PC-9 (cell line): ENCODE results near the gene NMD3. TPM values are rescaled to one million over a fixed set of nuclear protein-coding genes. Genes with fewer than 3 reads are reported as not detected.

ENCODE experiments used
- BruUV-seq: library from RNA; stranded (reverse); fragments of 400-500 nt; replicated peaks from 2 replicates; lab custom pipeline; 2021; lab: Mats Ljungman, UMichigan
- CTCF ChIA-PET: fragments of 300-600 bp; sonication (Branson Sonifier 250); formaldehyde crosslinking; loops from one replicate; lab custom pipeline; 2022; ENCODE audit warnings: antibody characterized with exemption; lab: Charles Lee
- POLR2A ChIA-PET: fragments of 300-600 bp; sonication (Branson Sonifier 250); formaldehyde crosslinking; loops from one replicate; lab custom pipeline; 2022; ENCODE audit warnings: antibody characterized with exemption; ENCODE audit not compliant: unreplicated experiment; lab: Charles Lee
- DNase-seq, 2 experiments: peaks; one replicate each; pipeline versions ENCODE4 v3.0.0 to v3.0.0-alpha.2; 2015 to 2022; ENCODE audit warnings: mixed read lengths in 1 of 2
- H2AFZ ChIP-seq: fragments of 200-600 bp; sonication (generic); 2 replicates; pipeline ENCODE4 v1.8.1; 2017; ENCODE audit warnings: antibody characterized with exemption
- H3F3A ChIP-seq: fragments of 200-600 bp; sonication (generic); 2 replicates; pipeline ENCODE4 v1.8.1; 2017; ENCODE audit warnings: antibody characterized with exemption, mild to moderate bottlenecking, low read depth; ENCODE audit not compliant: insufficient read depth
- H3K27ac ChIP-seq: fragments of 200-600 bp; sonication (generic); 2 replicates; pipeline ENCODE4 v1.6.1; 2016; ENCODE audit warnings: mixed run types
- H3K27me3 ChIP-seq: fragments of 200-600 bp; sonication (generic); 2 replicates; pipeline ENCODE4 v1.6.1; 2016; ENCODE audit warnings: low read depth, mixed run types; ENCODE audit not compliant: insufficient read depth
- H3K36me3 ChIP-seq: fragments of 200-600 bp; sonication (generic); 2 replicates; pipeline ENCODE4 v1.6.1; 2016; ENCODE audit warnings: low read depth, mixed run types
- H3K4me1 ChIP-seq: fragments of 200-600 bp; sonication (generic); replicated peaks from 2 replicates; pipeline ENCODE4 v1.6.1; 2016; ENCODE audit warnings: mixed run types; ENCODE audit not compliant: insufficient read depth
- H3K4me2 ChIP-seq: fragments of 200-600 bp; sonication (generic); 2 replicates; pipeline ENCODE4 v1.6.1; 2017; ENCODE audit warnings: mixed run types
- H3K4me3 ChIP-seq: fragments of 200-600 bp; sonication (generic); 2 replicates; pipeline ENCODE4 v1.6.1; 2016; ENCODE audit warnings: mixed run types
- H3K79me2 ChIP-seq: fragments of 200-600 bp; sonication (generic); 2 replicates; pipeline ENCODE4 v1.6.1; 2017; ENCODE audit warnings: low read depth, mixed run types
- H3K9me2 ChIP-seq: fragments of 200-600 bp; sonication (generic); 2 replicates; pipeline ENCODE4 v1.8.1; 2017; ENCODE audit warnings: mild to moderate bottlenecking; ENCODE audit not compliant: insufficient read depth
- H3K9me3 ChIP-seq: fragments of 200-600 bp; sonication (generic); 2 replicates; pipeline ENCODE4 v1.8.1; 2016; ENCODE audit warnings: low read depth; ENCODE audit not compliant: insufficient read depth
- H4K20me1 ChIP-seq: fragments of 200-600 bp; sonication (generic); 2 replicates; pipeline ENCODE4 v1.8.1; 2017; ENCODE audit not compliant: insufficient read depth
- CTCF ChIP-seq: fragments of 200-600 bp; sonication (generic); conservative IDR thresholded peaks from 2 replicates; pipeline ENCODE4 v1.6.1; 2017; ENCODE audit warnings: mixed run types, antibody characterized with exemption, mild to moderate bottlenecking, moderate library complexity
- EZH2 ChIP-seq: fragments of 200-600 bp; sonication (generic); IDR thresholded peaks from 2 replicates; pipeline ENCODE4 v1.8.0; 2017; ENCODE audit warnings: antibody characterized with exemption, low read depth
- intact Hi-C: fragments of 100-400 bp; cut with micrococcal nuclease; formaldehyde crosslinking; loops from one replicate; pipeline ENCODE4 v1.10.0; 2022; ENCODE audit not compliant: unreplicated experiment
- total RNA-seq: library from RNA; stranded (reverse); gene quantifications from 2 replicates; pipeline ENCODE4 v1.2.3, GENCODE V29; 2021

NMD3 gene
- total RNA-seq, 1 experiment from 2014 or later, result 56.5 TPM

DNA sequence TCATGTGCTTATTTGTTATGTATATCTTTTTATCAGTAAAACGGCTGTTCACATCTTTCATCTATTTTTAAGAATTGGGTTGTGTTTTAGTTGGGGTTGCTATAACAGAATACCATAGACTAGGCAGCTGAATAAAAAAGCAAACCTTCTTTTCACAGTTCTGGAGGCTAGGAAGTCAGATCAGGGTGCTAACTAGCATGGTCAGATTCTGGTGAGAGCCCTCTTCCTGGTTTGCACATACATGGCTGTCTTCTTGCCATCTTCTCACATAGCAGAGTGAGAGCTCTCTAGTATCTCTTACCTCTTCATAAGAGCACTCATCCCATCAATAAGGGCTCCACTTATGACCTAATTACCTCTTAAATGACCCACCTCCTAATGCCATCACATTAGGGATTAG, 33.8 kb downstream of the NMD3 start:
- Histone ChIP-seq H3K4me2 (no peak overlapping the region), H3K4me3 (no peak overlapping the region), H3F3A (0 out of 2 replicates have a peak, but pooled peaks cover 6% of the 10 kb centered on the region), H3K4me1 (no peaks in the 10 kb centered on the region), H3K36me3 (peaks cover 47% of the 10 kb centered on the region), H3K9me3 (no peaks in the 10 kb centered on the region), H2AFZ (no peak overlapping the region), H3K79me2 (no peaks in the 10 kb centered on the region), H3K27me3 (no peaks in the 10 kb centered on the region), H3K27ac (no peak overlapping the region), H3K9me2 (no peaks in the 10 kb centered on the region), H4K20me1 (no peaks in the 10 kb centered on the region)
- intact Hi-C loops, result no loop called here
- BruUV-seq, result no TSS peak
- no peak for DNase-seq
- TF ChIP-seq EZH2, result no peak
- ChIA-PET POLR2A (no interaction called here), CTCF (no interaction called here)

GRCh38 chr3:161263057-161263456, 41.9 kb downstream of the NMD3 start:
- Histone ChIP-seq H3K4me2 (no peak overlapping the region), H2AFZ (no peak overlapping the region), H3K27ac (no peak overlapping the region), H3K79me2 (no peaks in the 10 kb centered on the region), H3K27me3 (no peaks in the 10 kb centered on the region), H3K4me1 (peaks cover 8% of the 10 kb centered on the region), H3K36me3 (peaks cover 15% of the 10 kb centered on the region), H3K9me2 (peaks cover 4% of the 10 kb centered on the region; the same call in 1 of the 2 replicates), H3K4me3 (no peak overlapping the region), H3K9me3 (peaks cover 30% of the 10 kb centered on the region), H4K20me1 (no peaks in the 10 kb centered on the region), H3F3A (peaks cover 3% of the 10 kb centered on the region; the same call in 1 of the 2 replicates)
- CTCF ChIA-PET, result no interaction called here
- intact Hi-C loops, result no loop called here
- POLR2A ChIA-PET, result no interaction called here
- TF ChIP-seq EZH2, result no peak
- no peak for TF ChIP-seq CTCF
- DNase-seq, result no peak
- TSS peak; percentile 26 for BruUV-seq

DNA sequence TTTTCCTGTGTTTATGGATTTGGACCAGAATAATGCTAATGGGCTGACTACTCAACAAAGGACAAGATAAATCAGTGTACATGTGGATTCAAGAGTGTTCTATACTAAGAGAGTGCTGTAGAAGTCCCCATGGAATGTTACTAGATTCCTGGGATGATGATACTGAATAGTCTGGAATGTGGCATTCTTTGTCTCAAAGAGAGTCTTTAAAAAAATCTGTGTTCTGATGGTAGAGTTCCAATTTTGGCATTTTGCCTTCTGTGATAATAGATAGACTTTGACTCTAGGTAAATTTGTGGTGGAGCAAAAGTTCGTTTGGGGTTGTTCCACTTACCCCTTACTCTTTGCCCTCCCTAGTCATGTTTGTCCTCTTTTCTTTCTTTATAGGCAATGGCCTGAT, 43.7 kb downstream of the NMD3 start:
- Histone ChIP-seq H3K4me3 (no peak overlapping the region), H3F3A (peaks cover 3% of the 10 kb centered on the region; the same call in 1 of the 2 replicates), H3K27ac (no peak overlapping the region), H3K4me1 (peaks cover 15% of the 10 kb centered on the region), H3K36me3 (peaks cover 9% of the 10 kb centered on the region; the same call in 1 of the 2 replicates), H4K20me1 (no peaks in the 10 kb centered on the region), H3K9me2 (peaks cover 4% of the 10 kb centered on the region; the same call in 1 of the 2 replicates), H3K79me2 (no peaks in the 10 kb centered on the region), H3K4me2 (no peak overlapping the region), H2AFZ (no peak overlapping the region), H3K9me3 (peaks cover 30% of the 10 kb centered on the region), H3K27me3 (no peaks in the 10 kb centered on the region)
- POLR2A ChIA-PET, result no interaction called here
- intact Hi-C loops, result no loop called here
- BruUV-seq, result no TSS peak
- TF ChIP-seq CTCF, result no peak
- TF ChIP-seq EZH2, result no peak
- CTCF ChIA-PET, result no interaction called here
- no peak for DNase-seq
